OCI-LY3 (cell line): ENCODE results near the gene ADPRM.
A peak's percentile ranks its signal among the peaks of the same experiment; 100 is the strongest.
"Not testable (repeated sequence)": the region's sequence is repeated elsewhere in the genome, so short reads cannot be mapped to it uniquely, and the experiment has no call there.

Experiments used
- H2AFZ ChIP-seq: fragments of 200-600, 300-600 bp; shearing (Covaris generic); 2 replicates; pipeline ENCODE4 v1.6.0; 2014; ENCODE audit warnings: antibody characterized with exemption, low read depth, low read length
- H3K27ac ChIP-seq: fragments of 200-600, 300-600 bp; sonication (generic); 2 replicates; pipeline ENCODE4 v1.5.1; 2014; ENCODE audit warnings: mild to moderate bottlenecking, low read length, moderate library complexity, mixed read lengths
- H3K27me3 ChIP-seq: fragments of 200-600, 300-600 bp; sonication (generic); 2 replicates; pipeline ENCODE4 v1.6.1; 2014; ENCODE audit warnings: low read depth, low read length, mixed read lengths
- H3K36me3 ChIP-seq: fragments of 200-600, 300-600 bp; sonication (generic); replicated peaks from 2 replicates; pipeline ENCODE3; 2014; ENCODE audit warnings: low read depth, low read length, mixed read lengths
- H3K4me1 ChIP-seq: fragments of 300-600, 200-600 bp; sonication (generic); 2 replicates; pipeline ENCODE4 v1.6.1; 2014; ENCODE audit warnings: low read length, mixed read lengths
- H3K4me2 ChIP-seq: fragments of 200-600, 300-600 bp; sonication (generic); 2 replicates; pipeline ENCODE4 v1.6.1; 2014; ENCODE audit warnings: low read length, mixed read lengths
- H3K4me3 ChIP-seq: fragments of 300-600, 200-600 bp; sonication (generic); 2 replicates; pipeline ENCODE4 v1.5.1; 2014; ENCODE audit warnings: antibody characterized with exemption, mild to moderate bottlenecking, low read length, moderate library complexity
- H3K79me2 ChIP-seq: fragments of 300-600, 200-600 bp; shearing (Covaris generic); 2 replicates; pipeline ENCODE4 v1.6.1; 2014; ENCODE audit warnings: mild to moderate bottlenecking, low read length, mixed read lengths
- H3K9ac ChIP-seq: fragments of 300-600, 200-600 bp; shearing (Covaris generic); 2 replicates; pipeline ENCODE4 v1.6.0; 2014; ENCODE audit warnings: mild to moderate bottlenecking, low read length, moderate library complexity
- H3K9me3 ChIP-seq: fragments of 200-600, 300-600 bp; shearing (Covaris generic); 2 replicates; pipeline ENCODE4 v1.6.1; 2014; ENCODE audit warnings: low read length, mixed read lengths; ENCODE audit not compliant: insufficient read depth
- H4K20me1 ChIP-seq: fragments of 200-600, 300-600 bp; sonication (generic); 2 replicates; pipeline ENCODE4 v1.6.1; 2016; ENCODE audit warnings: low read length, mixed read lengths; ENCODE audit not compliant: insufficient read depth
- CTCF ChIP-seq: fragments of 200-600, 300-600 bp; sonication (generic); IDR thresholded peaks from 2 replicates; pipeline ENCODE4 v1.5.1; 2014; ENCODE audit warnings: antibody characterized with exemption, low read length, low read depth
- EZH2phosphoT487 ChIP-seq: fragments of 200-600 bp; shearing (Covaris generic); IDR thresholded peaks from 2 replicates; pipeline ENCODE4 v1.6.1; 2018; ENCODE audit warnings: antibody characterized with exemption, mixed run types, low read depth

Gene ADPRM

GRCh38 chr17:10729334-10730193 lies 32.2 kb downstream of the ADPRM start, which contains the start of gene TMEM220:
TSS of gene TMEM220 (minus strand) at chr17:10730023. CDS start at chr17:10729851, 172 bp downstream.
- H3K4me2 ChIP-seq = peak within 1 kb of the TSS; percentile 39; the same call in 1 of the 2 replicates
- no peak within 1 kb of the TSS for H3K27ac ChIP-seq
- no peaks in the 10 kb centered on the region for H3K79me2 ChIP-seq
- H3K4me1 ChIP-seq = no peaks in the 10 kb centered on the region
- no peaks in the 10 kb centered on the region for H3K9me3 ChIP-seq
- no peak for TF ChIP-seq CTCF
- TF ChIP-seq EZH2phosphoT487 = no peak
- no peak within 1 kb of the TSS for H2AFZ ChIP-seq
- peak within 1 kb of the TSS; percentile 71 for H3K4me3 ChIP-seq
- no peak within 1 kb of the TSS for H3K9ac ChIP-seq
- H3K27me3 ChIP-seq = no peaks in the 10 kb centered on the region
- no peaks in the 10 kb centered on the region for H3K36me3 ChIP-seq
- no peaks in the 10 kb centered on the region for H4K20me1 ChIP-seq

- Histone ChIP-seq H3K4me2 (peak overlapping the region; percentile 39; the same call in 1 of the 2 replicates), H3K4me3 (peak overlapping the region; percentile 71)
- not testable (repeated sequence) for H3K4me1 ChIP-seq, H3K36me3 ChIP-seq, H4K20me1 ChIP-seq, H3K9me3 ChIP-seq, H3K79me2 ChIP-seq, H3K27ac ChIP-seq, H3K27me3 ChIP-seq, H3K9ac ChIP-seq, H2AFZ ChIP-seq
Measured at GRCh38 chr17:10730247-10730646, 32.9 kb downstream of the ADPRM start.

- H3K9ac ChIP-seq = no peak overlapping the region
- no peaks in the 10 kb centered on the region for H3K4me1 ChIP-seq
- H4K20me1 ChIP-seq = no peaks in the 10 kb centered on the region
- no peaks in the 10 kb centered on the region for H3K27me3 ChIP-seq
- no peak overlapping the region for H3K4me2 ChIP-seq
- H2AFZ ChIP-seq = no peak overlapping the region
- no peak overlapping the region for H3K27ac ChIP-seq
- H3K36me3 ChIP-seq = no peaks in the 10 kb centered on the region
- H3K79me2 ChIP-seq = no peaks in the 10 kb centered on the region
- H3K9me3 ChIP-seq = no peaks in the 10 kb centered on the region
- H3K4me3 ChIP-seq = no peak overlapping the region
- no peak for TF ChIP-seq CTCF
- no peak for TF ChIP-seq EZH2phosphoT487
Measured at GRCh38 chr17:10731408-10731879, 34.0 kb downstream of the ADPRM start.

- not testable (repeated sequence) for H3K27me3 ChIP-seq, H3K4me1 ChIP-seq, H3K27ac ChIP-seq, H3K36me3 ChIP-seq, H4K20me1 ChIP-seq, H3K79me2 ChIP-seq, H3K4me2 ChIP-seq, H3K9me3 ChIP-seq, H3K4me3 ChIP-seq, H3K9ac ChIP-seq, H2AFZ ChIP-seq
Measured at GRCh38 chr17:10732121-10732520, 34.7 kb downstream of the ADPRM start.

- Histone ChIP-seq H2AFZ (no peak overlapping the region), H3K4me1 (no peaks in the 10 kb centered on the region), H4K20me1 (no peaks in the 10 kb centered on the region), H3K4me3 (no peak overlapping the region), H3K27ac (no peak overlapping the region), H3K4me2 (no peak overlapping the region), H3K9ac (no peak overlapping the region), H3K27me3 (no peaks in the 10 kb centered on the region), H3K79me2 (no peaks in the 10 kb centered on the region), H3K9me3 (no peaks in the 10 kb centered on the region), H3K36me3 (no peaks in the 10 kb centered on the region)
- TF ChIP-seq CTCF = no peak
- TF ChIP-seq EZH2phosphoT487 = no peak
Measured at GRCh38 chr17:10733666-10734065, 36.3 kb downstream of the ADPRM start.
